Stimulated activated CD8-positive, alpha-beta memory T cell treated with anti-CD3 and anti-CD28 coated beads, Interleukin-7, amount 100 ng/mL, for 24 hours (primary cell): ENCODE results near the gene TLE5.
A peak's percentile ranks its signal among the peaks of the same experiment; 100 is the strongest.

Source experiments
- DNase-seq: peaks from one replicate; pipeline ENCODE4 v3.0.0-alpha.2; 2020; ENCODE audit warnings: low read depth

TLE5 gene

GRCh38 chr19:3062165-3063105, at the start of gene TLE5:
Gene TLE5 (minus strand): TSS chr19:3062495. CDS start chr19:3062200, 295 bp downstream.
- DNase-seq = peak; percentile 26

GRCh38 chr19:3111586-3112247, 49.4 kb upstream of the TLE5 start:
- no peak for DNase-seq

DNA sequence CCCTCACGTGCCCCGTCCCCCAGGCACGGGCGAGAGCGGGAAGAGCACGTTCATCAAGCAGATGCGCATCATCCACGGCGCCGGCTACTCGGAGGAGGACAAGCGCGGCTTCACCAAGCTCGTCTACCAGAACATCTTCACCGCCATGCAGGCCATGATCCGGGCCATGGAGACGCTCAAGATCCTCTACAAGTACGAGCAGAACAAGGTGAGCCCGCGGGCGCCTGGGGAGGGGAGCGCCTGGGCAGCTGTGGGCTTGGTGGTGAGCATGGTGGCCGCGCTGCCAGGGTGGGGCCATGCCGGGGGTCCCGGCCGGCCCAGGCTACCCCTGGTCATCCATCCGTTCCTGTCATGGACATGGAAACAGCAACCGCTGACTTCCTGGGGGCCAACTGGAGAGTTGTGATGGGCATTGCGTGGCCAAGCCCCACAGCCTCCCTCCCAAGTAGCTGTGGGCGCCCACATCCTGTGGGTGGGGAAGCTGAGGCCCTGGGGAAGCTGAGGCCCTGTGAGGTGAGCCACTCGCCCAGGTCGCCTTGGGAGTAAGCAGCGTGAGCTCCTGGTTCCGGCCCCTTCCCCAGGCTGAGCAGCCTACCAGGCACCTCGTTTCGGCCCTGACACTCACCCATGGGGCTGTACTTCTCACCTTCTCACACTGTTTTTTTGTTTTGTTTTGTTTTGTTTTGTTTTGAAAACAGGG, 48.0 kb upstream of the TLE5 start:
- no peak for DNase-seq

GRCh38 chr19:3109491-3109890, 47.2 kb upstream of the TLE5 start:
- no peak for DNase-seq

GRCh38 chr19:3108775-3109174, 46.5 kb upstream of the TLE5 start:
- peak; percentile 51 for DNase-seq

DNA sequence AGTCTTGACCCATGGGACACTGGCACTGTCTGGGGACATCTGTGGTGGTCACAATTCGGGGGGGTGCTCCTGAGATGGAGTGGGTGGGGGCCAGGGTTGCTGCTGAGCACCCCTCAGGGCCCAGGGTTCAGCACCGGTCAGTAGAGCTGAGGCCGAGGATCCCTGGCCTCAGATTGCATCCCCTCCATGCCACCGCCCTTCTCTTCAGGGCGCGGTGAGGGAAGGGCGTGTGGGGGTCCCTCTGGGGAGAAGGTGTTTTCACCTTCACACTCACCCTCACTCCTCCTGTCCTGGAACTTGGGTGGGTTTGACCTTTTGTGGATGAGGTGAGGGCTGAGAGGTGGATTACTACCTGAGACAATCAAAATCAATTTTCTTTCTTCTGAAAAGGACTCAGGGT, 45.4 kb upstream of the TLE5 start:
- no peak for DNase-seq

- DNase-seq = no peak
Measured at GRCh38 chr19:3106509-3107141, 44.3 kb upstream of the TLE5 start.

DNA sequence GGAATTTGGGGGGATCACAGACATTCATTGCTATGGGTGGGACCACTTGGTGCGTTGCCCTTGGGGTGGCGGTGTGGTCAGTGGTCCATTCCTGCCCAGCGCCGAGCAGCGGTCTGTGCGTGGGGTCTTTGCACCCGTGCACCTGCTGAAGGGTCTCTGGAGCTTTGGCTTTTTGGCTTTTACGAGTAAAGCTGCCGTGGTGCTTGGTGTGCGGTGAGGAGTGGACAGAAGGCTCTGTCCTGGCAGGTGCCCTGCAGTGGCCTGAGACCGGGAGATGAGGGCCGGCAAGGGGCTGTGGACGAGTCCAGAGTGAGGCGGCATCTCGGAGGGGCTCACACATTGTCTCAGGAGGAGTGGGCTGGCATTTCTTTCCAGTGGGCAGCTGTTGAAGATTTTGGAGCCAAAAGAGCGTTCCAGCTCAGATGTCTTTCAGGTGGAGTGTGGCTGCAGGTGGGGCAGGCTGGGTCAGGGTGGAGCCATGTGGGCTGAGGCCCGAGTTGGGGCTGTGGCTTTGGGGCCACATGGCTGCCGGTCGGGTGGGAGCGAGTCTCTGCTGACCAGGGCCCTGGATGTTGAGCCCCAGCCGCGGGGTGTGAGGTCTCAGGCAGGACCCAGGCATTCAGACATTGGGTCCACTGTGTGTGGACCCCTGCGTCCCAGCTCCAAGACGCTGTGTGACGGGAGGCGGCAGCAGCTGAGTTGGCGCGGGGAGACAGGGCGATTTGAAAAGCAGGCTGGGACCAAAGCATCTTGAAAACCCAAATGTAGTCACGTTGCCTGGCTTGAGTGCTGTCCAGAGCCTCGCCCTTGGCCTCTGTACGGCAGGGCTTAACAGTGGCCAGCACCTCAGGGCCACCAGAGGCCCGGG, 43.6 kb upstream of the TLE5 start:
- DNase-seq = no peak

DNA sequence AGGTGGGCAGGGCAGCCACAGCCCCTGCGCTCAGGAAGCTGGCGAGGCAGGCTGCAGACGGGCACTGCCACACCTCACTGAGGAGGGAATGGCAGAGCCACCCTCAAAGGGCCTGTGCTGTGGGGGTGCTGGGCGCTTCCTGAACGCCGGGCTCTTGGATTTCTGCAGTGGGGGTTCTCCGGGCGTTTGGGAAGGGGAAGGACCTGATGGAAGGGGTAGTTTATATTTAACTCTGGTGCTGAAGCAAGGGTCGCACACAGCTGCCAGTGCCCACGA, 42.4 kb upstream of the TLE5 start:
- no peak for DNase-seq

GRCh38 chr19:3102239-3103140, 40.2 kb upstream of the TLE5 start:
- DNase-seq = no peak

DNA sequence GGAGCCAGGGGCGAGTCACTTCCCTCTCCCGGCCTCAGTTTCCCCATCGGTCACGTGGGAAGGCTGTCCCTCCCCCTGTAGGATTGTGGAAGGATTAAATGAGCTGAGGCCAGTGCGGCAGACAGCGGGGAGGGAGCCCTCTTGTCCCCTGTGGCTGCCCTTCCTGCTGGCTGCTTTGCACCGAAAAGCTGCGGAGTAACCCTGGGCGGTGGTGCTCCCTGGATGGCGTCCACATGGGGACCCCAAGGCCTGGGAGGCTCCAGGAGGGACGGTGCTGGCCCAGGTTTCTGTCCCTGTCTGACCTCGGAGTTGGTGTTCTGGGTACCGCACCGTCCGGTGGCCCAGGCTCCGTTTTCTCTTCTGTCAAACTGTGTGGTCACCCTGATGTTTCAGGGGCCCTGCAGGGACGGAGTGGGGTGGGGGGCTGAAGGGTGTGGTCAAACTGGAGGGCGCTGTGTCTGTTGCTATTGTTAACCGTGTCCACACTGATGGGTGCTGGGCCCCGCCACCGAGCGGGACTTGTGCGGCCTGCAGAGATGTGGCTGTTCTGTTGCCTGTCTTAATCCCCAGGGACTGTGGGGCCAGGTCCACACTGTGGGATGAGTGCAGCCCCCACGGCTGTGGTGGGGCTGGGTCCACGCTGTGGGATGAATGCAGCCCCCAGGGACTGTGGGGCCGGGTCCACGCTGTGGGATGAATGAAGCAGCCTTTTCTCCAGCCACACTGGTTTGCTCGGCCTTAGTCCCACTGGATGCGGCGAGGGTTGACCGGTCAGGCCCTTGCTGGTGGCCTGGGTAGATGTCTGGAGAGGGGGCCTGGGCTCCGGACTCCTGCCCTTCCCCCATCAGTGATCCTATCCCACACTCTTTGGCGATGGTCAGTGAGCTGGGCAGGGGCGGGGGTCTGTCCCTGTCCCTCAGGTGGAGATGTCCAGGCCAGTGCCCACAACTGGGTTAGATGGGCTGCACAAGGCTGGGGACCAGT, 38.7 kb upstream of the TLE5 start:
- DNase-seq = no peak

GRCh38 chr19:3100331-3100730, 38.0 kb upstream of the TLE5 start:
- DNase-seq = no peak

GRCh38 chr19:3099347-3100145, 37.3 kb upstream of the TLE5 start:
- no peak for DNase-seq

DNA sequence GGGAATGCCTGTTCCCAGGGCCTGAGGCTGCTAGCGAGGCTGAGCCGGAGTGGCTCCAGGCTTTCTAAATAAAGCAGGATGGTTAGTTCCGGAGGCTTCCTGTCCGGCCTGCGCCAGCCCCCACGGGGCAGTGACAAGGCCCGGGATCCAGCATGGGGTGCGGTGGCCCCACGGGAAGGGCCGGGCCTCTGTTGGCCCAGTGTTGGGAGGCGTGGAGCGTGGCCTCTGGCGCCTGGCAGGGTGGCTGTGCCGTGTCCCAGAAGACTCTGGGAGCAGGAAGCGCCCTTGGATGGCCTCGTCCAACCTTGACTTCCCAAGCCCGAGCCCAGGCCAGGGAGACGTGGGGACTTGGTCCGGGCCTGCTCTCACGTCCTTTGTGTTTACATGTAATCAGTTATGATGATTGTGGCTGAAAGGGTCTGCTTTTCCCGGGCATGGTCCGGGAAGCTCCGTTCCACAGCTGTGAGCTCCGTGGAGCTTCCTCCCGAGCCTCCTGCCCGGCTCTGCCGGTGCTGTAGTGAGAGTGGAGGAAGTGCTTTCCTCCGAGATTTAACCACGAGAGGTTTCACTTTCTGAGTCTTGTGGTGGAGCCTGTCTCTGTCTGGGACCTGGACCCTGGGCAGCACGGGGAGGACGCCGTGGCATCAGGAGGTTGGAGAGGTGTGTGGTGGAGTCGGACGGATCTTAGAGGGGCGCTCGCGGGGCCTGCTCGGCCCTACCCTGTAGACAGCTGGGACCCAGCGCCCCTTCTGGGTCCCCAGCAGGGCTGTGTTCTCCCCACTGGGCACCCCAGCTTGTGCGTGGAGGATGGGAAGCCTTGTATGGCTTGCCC, 36.4 kb upstream of the TLE5 start:
- DNase-seq = no peak

GRCh38 chr19:3098141-3098514, 35.8 kb upstream of the TLE5 start:
- no peak for DNase-seq

GRCh38 chr19:3097442-3097871, 35.2 kb upstream of the TLE5 start:
- DNase-seq = no peak

DNA sequence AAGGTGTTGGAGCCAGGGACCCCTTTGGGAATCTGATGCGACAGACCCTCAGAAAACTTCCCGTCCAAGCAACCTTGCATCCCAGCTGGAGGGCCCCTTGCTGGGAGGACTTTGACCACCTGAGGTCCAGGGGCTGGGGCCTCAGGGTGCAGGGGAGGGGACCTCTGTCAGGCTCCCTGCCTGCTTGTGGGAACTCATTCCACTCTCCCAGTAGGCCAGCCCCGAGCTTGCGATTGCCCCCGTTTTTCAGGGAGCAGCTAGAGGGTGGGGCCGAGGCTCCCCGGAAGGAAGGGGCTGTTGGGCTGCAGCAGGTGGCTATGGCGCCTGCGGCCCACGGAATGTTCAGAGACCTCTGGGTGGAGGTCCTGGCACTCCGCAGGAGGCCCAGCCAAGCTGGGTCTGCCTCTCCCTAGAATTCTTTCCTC, 34.6 kb upstream of the TLE5 start:
- DNase-seq = no peak
